ENCODE measurements around the gene ZNF829.

Gene ZNF829

GRCh38 chr19:36915992-36916830 lies at the start of gene ZNF829, which contains the start of gene ZNF568:
ZNF829 (minus strand) TSS chr19:36916291; CDS start chr19:36915167, 1,124 bp downstream.
ZNF568 (plus strand) TSS chr19:36916332; CDS start chr19:36922771, 6,439 bp downstream.
- DNase-seq: peak; percentile 80 to 90

GRCh38 chr19:36963280-36963679 lies 47.2 kb upstream of the ZNF829 start:
- peak; percentile 82 to 96 for DNase-seq

- DNase-seq: no peak
Observed at GRCh38 chr19:36962346-36962745, 46.3 kb upstream of the ZNF829 start.

- no peak for DNase-seq
Observed at GRCh38 chr19:36950335-36951119, 34.4 kb upstream of the ZNF829 start.

- peak; percentile 3 to 7 for DNase-seq
Observed at GRCh38 chr19:36939153-36939552, 23.1 kb upstream of the ZNF829 start.

- no peak for DNase-seq
Observed at GRCh38 chr19:36931684-36932083, 15.6 kb upstream of the ZNF829 start.

- DNase-seq: no peak
Observed at GRCh38 chr19:36918090-36918489, 2.0 kb upstream of the ZNF829 start.

- DNase-seq: peak; percentile 2 to 17
Observed at GRCh38 chr19:36916991-36917390, 900 bp upstream of the ZNF829 start.

- DNase-seq: no peak
Observed at GRCh38 chr19:36898422-36898821, 17.7 kb downstream of the ZNF829 start.

GRCh38 chr19:36894849-36895383 lies 21.2 kb downstream of the ZNF829 start:
- no peak for DNase-seq

- DNase-seq: no peak
Observed at GRCh38 chr19:36891768-36892357, 24.2 kb downstream of the ZNF829 start.

GRCh38 chr19:36876993-36877938 lies 38.8 kb downstream of the ZNF829 start:
- no peak for DNase-seq

GRCh38 chr19:36851898-36852297 lies 64.2 kb downstream of the ZNF829 start:
- no peak for DNase-seq

GRCh38 chr19:36850559-36851442 lies 65.3 kb downstream of the ZNF829 start, which contains the start of gene ZNF345:
ZNF345 (plus strand) TSS chr19:36850876; CDS start chr19:36876831, 25,955 bp downstream.
- DNase-seq: peak; percentile 84 to 93

GRCh38 chr19:36849701-36850558 lies 66.2 kb downstream of the ZNF829 start:
- peak; percentile 74 to 88 for DNase-seq

GRCh38 chr19:36847968-36848367 lies 68.1 kb downstream of the ZNF829 start:
- no peak for DNase-seq

GRCh38 chr19:36838784-36839324 lies 77.2 kb downstream of the ZNF829 start:
- DNase-seq: no peak
